ENCODE data around the gene CARTPT.

- TF ChIP-seq CTCF (IDR thresholded peaks at IDR 0.05 in 4 of 5, conservative IDR thresholded peaks at IDR 0.05 in 1 of 5) (no peak), POLR2A (IDR thresholded peaks at IDR 0.05) (no peak)
These were observed 13.7 kb upstream of the CARTPT start for GRCh38 chr5:71705421-71705820.
